Spinal cord (tissue), 10 donors: ENCODE measurements around the gene TMEM74B. TPM values are rescaled to one million over a fixed set of nuclear protein-coding genes. Genes with fewer than 3 reads are reported as not detected.
A peak's percentile ranks its signal among the peaks of the same experiment; 100 is the strongest.

Experiments
- DNase-seq, 6 donors: peaks; one replicate each; pipeline versions ENCODE4 v3.0.0 to v3.0.0-alpha.2; 2013 to 2015; ENCODE audit warnings: low spot score in 6 of 6, low read depth in 4 of 6
- H3K27ac ChIP-seq: one replicate; pipeline ENCODE4 v1.5.1; 2013; ENCODE audit warnings: low read depth, low read length, control low read depth
- H3K27me3 ChIP-seq: one replicate; pipeline ENCODE4 v1.6.1; 2013; ENCODE audit warnings: low read length; ENCODE audit not compliant: control insufficient read depth, insufficient read depth
- H3K36me3 ChIP-seq: one replicate; pipeline ENCODE4 v1.6.1; 2013; ENCODE audit warnings: low read length; ENCODE audit not compliant: control insufficient read depth, insufficient read depth
- H3K4me1 ChIP-seq: one replicate; pipeline ENCODE4 v1.6.1; 2013; ENCODE audit warnings: low read length; ENCODE audit not compliant: control insufficient read depth, insufficient read depth
- H3K4me3 ChIP-seq: one replicate; pipeline ENCODE4 v1.5.1; 2013; ENCODE audit warnings: low read depth, low read length, control low read depth
- H3K9me3 ChIP-seq: one replicate; pipeline ENCODE4 v1.6.1; 2013; ENCODE audit warnings: low read length; ENCODE audit not compliant: control insufficient read depth, insufficient read depth
- WGBS: methylation state at CpG from one replicate; pipeline ENCODE4 v1.1.5; 2013; ENCODE audit warnings: missing lambda C conversion rate; ENCODE audit not compliant: insufficient coverage; 5-methylcytosine and 5-hydroxymethylcytosine counted together
- polyA plus RNA-seq, 2 donors: library from polyadenylated mRNA; unstranded; fragments of 120-200 nt; gene quantifications; one replicate each; pipeline ENCODE4 v1.2.1, GENCODE V29; 2013; ENCODE audit not compliant: insufficient read length in 2 of 2
- total RNA-seq, 2 donors: library from RNA; depleted of rRNA in 1 of 2; stranded (reverse); fragments of 120-200 nt in 1 of 2; fragments of >200 nt in 1 of 2; gene quantifications; one replicate each; pipeline versions ENCODE4 v1.2.3 to v1.2.4, GENCODE V29; 2013 to 2014
- donor health status: healthy.

The TMEM74B gene
- total and polyA plus RNA-seq, 4 donors, result 6.2 to 44.2 (median 23.1) TPM

GRCh38 chr20:1195226-1195625 lies 10.4 kb upstream of the TMEM74B start:
- no peaks in the 10 kb centered on the region for H3K36me3 ChIP-seq
- H3K27me3 ChIP-seq, result no peaks in the 10 kb centered on the region
- H3K9me3 ChIP-seq, result no peaks in the 10 kb centered on the region
- no peak overlapping the region for H3K4me3 ChIP-seq
- H3K4me1 ChIP-seq, result no peaks in the 10 kb centered on the region
- no CpG with 5 or more reads among the region's 1 CpG for WGBS
- no peak overlapping the region for H3K27ac ChIP-seq
- no peak for DNase-seq

- Histone ChIP-seq H3K27ac (no peak overlapping the region), H3K36me3 (no peaks in the 10 kb centered on the region), H3K4me1 (no peaks in the 10 kb centered on the region), H3K4me3 (no peak overlapping the region), H3K27me3 (no peaks in the 10 kb centered on the region), H3K9me3 (no peaks in the 10 kb centered on the region)
- DNase-seq, result no peak
- WGBS, result no CpG with 5 or more reads among the region's 3 CpGs
These were observed 6.5 kb upstream of the TMEM74B start for GRCh38 chr20:1191299-1191698.

DNA sequence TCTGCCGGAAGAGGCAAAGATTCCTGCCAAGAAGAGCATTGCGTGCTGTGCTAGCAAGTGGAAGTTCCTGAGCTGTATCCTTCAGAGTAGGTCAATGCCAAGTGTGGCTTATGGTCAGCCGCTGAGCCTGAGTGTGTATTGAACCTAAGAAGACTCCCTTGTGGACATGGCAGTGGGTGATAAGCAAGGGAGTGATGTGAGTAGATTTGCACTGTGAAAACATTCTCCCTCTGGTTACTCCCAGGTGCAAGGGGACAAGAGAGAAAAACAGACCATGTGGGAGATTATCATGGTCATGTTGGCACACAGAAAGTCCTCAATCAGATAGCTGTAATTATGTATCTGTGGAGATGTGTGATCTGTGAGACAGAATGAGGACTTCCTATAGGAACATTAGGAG lies 6.1 kb upstream of the TMEM74B start:
- no peak for DNase-seq
- H3K9me3 ChIP-seq, result no peaks in the 10 kb centered on the region
- H3K27ac ChIP-seq, result no peak overlapping the region
- no peaks in the 10 kb centered on the region for H3K27me3 ChIP-seq
- no peaks in the 10 kb centered on the region for H3K36me3 ChIP-seq
- H3K4me3 ChIP-seq, result no peak overlapping the region
- WGBS, result 92% methylated on average over 3 of the region's 3 CpGs
- H3K4me1 ChIP-seq, result peaks cover 3% of the 10 kb centered on the region

DNA sequence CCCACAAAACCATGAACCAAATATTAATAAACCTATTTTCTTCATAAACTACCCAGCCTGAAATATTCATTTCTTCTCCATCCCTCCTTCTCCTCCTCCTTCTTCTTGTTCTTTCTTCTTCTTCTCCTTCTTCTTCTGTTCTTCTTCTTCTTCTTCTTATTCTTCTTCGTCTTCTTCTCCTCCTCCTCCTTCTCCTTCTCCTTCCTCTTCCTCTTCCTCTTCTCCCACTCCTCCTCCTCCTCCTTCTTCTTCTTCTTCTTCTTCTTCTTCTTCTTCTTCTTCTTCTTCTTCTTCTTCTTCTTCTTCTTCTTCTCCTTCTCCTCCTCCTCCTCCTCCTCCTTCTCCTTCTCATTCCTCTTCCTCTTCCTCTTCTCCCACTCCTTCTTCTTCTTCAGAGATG lies 5.0 kb upstream of the TMEM74B start:
- 75% methylated on average over 1 of the region's 1 CpG for WGBS
- no peak overlapping the region for H3K4me3 ChIP-seq
- no peak for DNase-seq
- H3K9me3 ChIP-seq, result no peaks in the 10 kb centered on the region
- peaks cover 5% of the 10 kb centered on the region for H3K4me1 ChIP-seq
- H3K27ac ChIP-seq, result no peak overlapping the region
- no peaks in the 10 kb centered on the region for H3K27me3 ChIP-seq
- no peaks in the 10 kb centered on the region for H3K36me3 ChIP-seq

GRCh38 chr20:1188347-1188746 lies 3.6 kb upstream of the TMEM74B start:
- H3K27me3 ChIP-seq, result peaks cover 4% of the 10 kb centered on the region
- no peaks in the 10 kb centered on the region for H3K36me3 ChIP-seq
- WGBS, result no CpG with 5 or more reads among the region's 1 CpG
- no peaks in the 10 kb centered on the region for H3K9me3 ChIP-seq
- H3K4me3 ChIP-seq, result no peak overlapping the region
- peaks cover 9% of the 10 kb centered on the region for H3K4me1 ChIP-seq
- H3K27ac ChIP-seq, result no peak overlapping the region
- DNase-seq, result no peak

DNA sequence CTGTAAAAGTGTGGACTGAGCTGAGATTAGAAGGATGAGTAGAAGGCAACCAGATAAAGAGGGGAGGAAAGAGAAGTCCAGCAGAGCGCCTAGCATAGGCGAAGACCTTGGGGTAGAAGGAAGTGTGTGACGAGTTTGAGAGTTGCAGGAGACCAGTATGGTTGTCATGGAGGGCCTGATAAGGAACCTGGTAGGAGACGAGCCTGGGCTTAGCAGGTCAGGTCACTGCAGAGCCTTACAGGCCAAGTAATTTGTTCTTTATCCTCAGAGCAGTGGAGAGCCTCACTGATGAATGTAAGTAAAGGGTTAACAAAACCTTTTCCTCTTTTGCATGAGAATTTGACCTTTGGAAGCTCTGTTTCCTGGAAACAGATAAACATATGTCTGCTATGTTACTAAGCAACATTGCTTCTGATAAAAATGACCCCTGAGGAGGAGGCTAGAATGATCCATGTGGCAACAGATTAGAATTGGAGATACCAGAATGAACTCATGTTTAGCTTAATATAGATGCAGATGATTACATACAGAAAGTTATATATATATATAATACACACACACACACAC lies 2.9 kb upstream of the TMEM74B start:
- WGBS, result 67% methylated on average over 4 of the region's 4 CpGs
- no peaks in the 10 kb centered on the region for H3K9me3 ChIP-seq
- no peaks in the 10 kb centered on the region for H3K36me3 ChIP-seq
- H3K4me1 ChIP-seq, result peaks cover 9% of the 10 kb centered on the region
- H3K27me3 ChIP-seq, result peaks cover 4% of the 10 kb centered on the region
- no peak for DNase-seq
- no peak overlapping the region for H3K4me3 ChIP-seq
- no peak overlapping the region for H3K27ac ChIP-seq

GRCh38 chr20:1186367-1186991 lies 1.7 kb upstream of the TMEM74B start:
- Histone ChIP-seq H3K36me3 (no peaks in the 10 kb centered on the region), H3K27ac (no peak overlapping the region), H3K27me3 (peaks cover 4% of the 10 kb centered on the region), H3K4me3 (no peak overlapping the region), H3K9me3 (no peaks in the 10 kb centered on the region), H3K4me1 (peaks cover 9% of the 10 kb centered on the region)
- 86% methylated on average over 10 of the region's 13 CpGs for WGBS
- no peak for DNase-seq

- peak in 5 of 6 donors; percentile 15 to 85 (median 37) for DNase-seq
- Histone ChIP-seq H3K9me3 (no peaks in the 10 kb centered on the region), H3K27ac (no peak overlapping the region), H3K4me3 (no peak overlapping the region), H3K4me1 (peaks cover 9% of the 10 kb centered on the region), H3K36me3 (peaks cover 5% of the 10 kb centered on the region), H3K27me3 (peaks cover 4% of the 10 kb centered on the region)
- WGBS, result 24% methylated on average over 9 of the region's 20 CpGs
These were observed 1.1 kb upstream of the TMEM74B start for GRCh38 chr20:1185790-1186334.

- Histone ChIP-seq H3K27me3 (peaks cover 4% of the 10 kb centered on the region), H3K9me3 (no peaks in the 10 kb centered on the region), H3K4me1 (peaks cover 9% of the 10 kb centered on the region), H3K4me3 (peak overlapping the region; percentile 16), H3K36me3 (peaks cover 10% of the 10 kb centered on the region), H3K27ac (no peak overlapping the region)
- peak in 2 of 6 donors; percentile 20 to 40 for DNase-seq
- WGBS, result 0% methylated on average over 48 of the region's 54 CpGs
These were observed 548 bp upstream of the TMEM74B start for GRCh38 chr20:1185316-1185741.

DNA sequence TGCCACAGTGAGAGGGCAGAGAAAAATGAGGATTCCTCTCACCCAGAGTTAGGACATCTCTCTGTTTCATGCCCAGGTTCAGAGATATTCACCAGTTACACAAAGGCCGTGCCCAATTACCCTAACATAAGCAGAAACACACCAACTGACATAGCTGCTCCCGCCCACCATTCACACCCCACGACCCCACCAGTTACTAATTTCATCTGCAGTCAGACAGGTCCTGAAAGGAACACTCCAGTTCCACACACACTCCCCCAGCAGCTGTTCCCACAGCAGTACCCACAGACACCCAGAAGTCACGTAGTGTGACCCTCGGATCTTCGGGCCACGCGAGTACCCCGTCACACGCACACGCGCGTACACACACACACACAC lies 532 bp downstream of the TMEM74B start:
- peaks cover 12% of the 10 kb centered on the region for H3K36me3 ChIP-seq
- no peaks in the 10 kb centered on the region for H3K9me3 ChIP-seq
- peaks cover 9% of the 10 kb centered on the region for H3K4me1 ChIP-seq
- H3K4me3 ChIP-seq, result peak overlapping the region; percentile 17
- DNase-seq, result peak in 1 of 6 donors; percentile 40
- H3K27ac ChIP-seq, result no peak overlapping the region
- WGBS, result 27% methylated on average over 13 of the region's 13 CpGs
- H3K27me3 ChIP-seq, result peaks cover 4% of the 10 kb centered on the region
